Ishikawa (cell line): ENCODE measurements around the gene PRRT4.

Source experiments
- EGR1 ChIP-seq: IDR thresholded peaks from 2 replicates; pipeline ENCODE4 v1.6.1; 2012
- EP300 ChIP-seq: IDR thresholded peaks from 2 replicates; pipeline ENCODE4 v1.6.1; 2012; ENCODE audit warnings: borderline replicate concordance
- RAD21 ChIP-seq: IDR thresholded peaks from 2 replicates; pipeline ENCODE4 v1.6.1; 2012; ENCODE audit warnings: low read depth
- TAF1 ChIP-seq: IDR thresholded peaks from 2 replicates; pipeline ENCODE4 v1.6.1; 2012; ENCODE audit warnings: low read depth, mild to moderate bottlenecking
- TEAD4 ChIP-seq: IDR thresholded peaks from 2 replicates; pipeline ENCODE4 v1.6.1; 2012
- ZBTB7A ChIP-seq: IDR thresholded peaks from 2 replicates; pipeline ENCODE4 v1.6.1; 2012; ENCODE audit warnings: low read depth
- TF ChIP-seq, protein P1 (sequence below): IDR thresholded peaks from 2 replicates; pipeline ENCODE4 v1.6.1; 2012
- TF ChIP-seq, protein P2 (sequence below): IDR thresholded peaks from 2 replicates; pipeline ENCODE4 v1.6.1; 2012; ENCODE audit warnings: low read depth, mild to moderate bottlenecking

DNA sequence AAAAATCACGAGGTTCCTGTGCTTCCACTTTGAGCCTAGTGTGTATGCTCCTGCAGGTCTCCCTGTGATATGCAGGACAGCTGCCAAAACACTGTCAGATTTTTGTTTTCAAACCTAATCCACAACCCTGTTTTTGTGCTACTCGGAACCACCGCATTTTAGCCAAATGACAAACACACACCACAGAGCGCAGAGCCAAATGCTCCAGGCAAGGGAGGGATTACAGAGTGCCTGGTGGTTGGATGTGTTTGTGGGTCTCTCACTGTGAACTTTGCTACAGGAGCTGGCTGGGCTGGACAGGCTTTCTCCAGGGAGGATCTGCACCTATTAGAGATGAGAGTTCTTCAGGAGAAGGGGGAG, 12.0 kb downstream of the PRRT4 start:
- TF ChIP-seq, protein P1, sequence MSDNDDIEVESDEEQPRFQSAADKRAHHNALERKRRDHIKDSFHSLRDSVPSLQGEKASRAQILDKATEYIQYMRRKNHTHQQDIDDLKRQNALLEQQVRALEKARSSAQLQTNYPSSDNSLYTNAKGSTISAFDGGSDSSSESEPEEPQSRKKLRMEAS: no peak
- TF ChIP-seq ZBTB7A (no peak), EGR1 (no peak), TAF1 (no peak), RAD21 (no peak), EP300 (no peak), TEAD4 (no peak)
- TF ChIP-seq, protein P2, sequence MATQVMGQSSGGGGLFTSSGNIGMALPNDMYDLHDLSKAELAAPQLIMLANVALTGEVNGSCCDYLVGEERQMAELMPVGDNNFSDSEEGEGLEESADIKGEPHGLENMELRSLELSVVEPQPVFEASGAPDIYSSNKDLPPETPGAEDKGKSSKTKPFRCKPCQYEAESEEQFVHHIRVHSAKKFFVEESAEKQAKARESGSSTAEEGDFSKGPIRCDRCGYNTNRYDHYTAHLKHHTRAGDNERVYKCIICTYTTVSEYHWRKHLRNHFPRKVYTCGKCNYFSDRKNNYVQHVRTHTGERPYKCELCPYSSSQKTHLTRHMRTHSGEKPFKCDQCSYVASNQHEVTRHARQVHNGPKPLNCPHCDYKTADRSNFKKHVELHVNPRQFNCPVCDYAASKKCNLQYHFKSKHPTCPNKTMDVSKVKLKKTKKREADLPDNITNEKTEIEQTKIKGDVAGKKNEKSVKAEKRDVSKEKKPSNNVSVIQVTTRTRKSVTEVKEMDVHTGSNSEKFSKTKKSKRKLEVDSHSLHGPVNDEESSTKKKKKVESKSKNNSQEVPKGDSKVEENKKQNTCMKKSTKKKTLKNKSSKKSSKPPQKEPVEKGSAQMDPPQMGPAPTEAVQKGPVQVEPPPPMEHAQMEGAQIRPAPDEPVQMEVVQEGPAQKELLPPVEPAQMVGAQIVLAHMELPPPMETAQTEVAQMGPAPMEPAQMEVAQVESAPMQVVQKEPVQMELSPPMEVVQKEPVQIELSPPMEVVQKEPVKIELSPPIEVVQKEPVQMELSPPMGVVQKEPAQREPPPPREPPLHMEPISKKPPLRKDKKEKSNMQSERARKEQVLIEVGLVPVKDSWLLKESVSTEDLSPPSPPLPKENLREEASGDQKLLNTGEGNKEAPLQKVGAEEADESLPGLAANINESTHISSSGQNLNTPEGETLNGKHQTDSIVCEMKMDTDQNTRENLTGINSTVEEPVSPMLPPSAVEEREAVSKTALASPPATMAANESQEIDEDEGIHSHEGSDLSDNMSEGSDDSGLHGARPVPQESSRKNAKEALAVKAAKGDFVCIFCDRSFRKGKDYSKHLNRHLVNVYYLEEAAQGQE: no peak
